ENCODE results near the gene PSEN1. TPM values are rescaled to one million over a fixed set of nuclear protein-coding genes. Genes with fewer than 3 reads are reported as not detected.
A peak's percentile ranks its signal among the peaks of the same experiment; 100 is the strongest.

The PSEN1 gene
- total RNA-seq, 1 experiment from 2014 or later, result 49.9 TPM

DNA sequence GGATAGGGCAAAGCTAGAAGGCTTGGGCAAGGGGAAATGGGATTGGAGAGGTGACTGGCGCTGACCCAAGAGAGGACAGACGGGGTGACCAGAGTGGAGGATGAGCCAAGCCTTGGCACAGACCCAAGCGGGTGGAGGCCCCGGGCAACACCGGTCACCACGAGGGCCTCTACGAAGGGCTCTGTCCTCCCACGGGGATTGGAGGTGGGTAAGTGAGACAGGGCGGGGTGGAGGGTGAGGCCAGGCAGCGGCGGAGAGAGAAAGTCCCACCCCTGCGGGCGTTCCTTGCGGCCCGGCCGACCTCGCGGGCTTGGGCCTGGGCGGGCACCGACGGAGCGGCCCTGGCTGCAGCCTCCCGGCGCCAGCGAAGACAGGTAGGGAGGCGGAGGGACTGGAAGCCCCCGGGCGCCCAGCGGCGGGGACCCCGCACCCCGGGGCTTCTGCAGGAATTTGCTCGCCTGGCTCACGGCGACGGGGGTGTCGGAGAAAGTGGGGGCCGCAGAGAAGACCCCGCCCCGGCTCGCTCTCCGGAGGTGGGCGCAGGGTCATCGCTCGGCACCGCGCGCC lies 101.0 kb downstream of the PSEN1 start, which contains the start of gene PAPLN:
PAPLN (plus strand) TSS at position 288 of the 567 bp plus-strand sequence. CDS start 2,273 bp downstream, outside the sequence.
- Histone ChIP-seq H3K23me2 (ENCODE audit: insufficient read length, low read depth, low read length, poor library complexity, severe bottlenecking) (peaks cover 16% of the 10 kb centered on the region), H2BK5ac (ENCODE audit: insufficient read length, low read length) (no peak within 1 kb of the TSS), H4K5ac (ENCODE audit: insufficient read length, low read depth, low read length) (no peak within 1 kb of the TSS), H2BK15ac (ENCODE audit: low read depth, low read length) (no peak within 1 kb of the TSS), H3K18ac (ENCODE audit: insufficient read length, low read depth, low read length) (peak within 1 kb of the TSS; percentile 49), H2BK12ac (ENCODE audit: insufficient read length, low read depth, low read length) (no peak within 1 kb of the TSS), H3K4ac (ENCODE audit: low read depth, low read length) (no peak within 1 kb of the TSS), H3K79me1 (ENCODE audit: insufficient read depth, low read depth, low read length, poor library complexity, severe bottlenecking) (no peaks in the 10 kb centered on the region), H3K9ac (ENCODE audit: extremely low read depth, insufficient read length, low read length) (peak within 1 kb of the TSS; percentile 25), H3K4me2 (ENCODE audit: insufficient read depth, insufficient read length, low read length) (peak within 1 kb of the TSS; percentile 86), H2AFZ (ENCODE audit: low read length) (no peak within 1 kb of the TSS), H3K79me2 (ENCODE audit: insufficient read depth, low read length) (no peaks in the 10 kb centered on the region), H3K23ac (ENCODE audit: insufficient read length, low read depth, low read length) (no peak within 1 kb of the TSS), H3K14ac (ENCODE audit: insufficient read depth, low read length) (no peak within 1 kb of the TSS; the same call in 1 of the 2 replicates), H4K20me1 (ENCODE audit: control insufficient read depth, insufficient read depth, insufficient read length) (no peaks in the 10 kb centered on the region), H4K8ac (replicated peaks; ENCODE audit: insufficient read length, low read depth, low read length) (no peak within 1 kb of the TSS), H2BK20ac (ENCODE audit: low read depth, low read length, poor library complexity, severe bottlenecking) (no peak within 1 kb of the TSS), H2AK5ac (ENCODE audit: insufficient read length, low read length) (no peak within 1 kb of the TSS), H3K56ac (ENCODE audit: insufficient read length, low read depth, low read length) (no peak within 1 kb of the TSS), H4K91ac (ENCODE audit: insufficient read length, low read depth, low read length) (no peak within 1 kb of the TSS), H3T11ph (ENCODE audit: low read length) (no peak within 1 kb of the TSS), H3K4me1 (ENCODE audit: insufficient read depth, low read length) (peaks cover 7% of the 10 kb centered on the region; the same call in 1 of the 2 replicates), H3K9me3 (ENCODE audit: control insufficient read depth, low read depth, low read length) (no peaks in the 10 kb centered on the region), H3K27ac (ENCODE audit: insufficient read length, low read depth, low read length) (no peak within 1 kb of the TSS), H2BK120ac (ENCODE audit: low read depth, low read length, poor library complexity, severe bottlenecking) (no peak within 1 kb of the TSS), H3K27me3 (ENCODE audit: insufficient read depth, low read length) (peaks cover 22% of the 10 kb centered on the region)
- DNase-seq, result no peak
- no peaks in the 10 kb centered on the region; a peak in 1 of 5 replicates for H3K9me3 Mint-ChIP-seq
- H3K27me3 Mint-ChIP-seq (ENCODE audit: low read depth), result peaks cover 72% of the 10 kb centered on the region
- no CpG with 5 or more reads among the region's 48 CpGs for WGBS (ENCODE audit: extremely low coverage, insufficient read length, low lambda C conversion rate)
- H3K4me1 Mint-ChIP-seq, result peaks cover 66 to 72% of the 10 kb centered on the region in 2 experiments
- TF ChIP-seq, protein P1, sequence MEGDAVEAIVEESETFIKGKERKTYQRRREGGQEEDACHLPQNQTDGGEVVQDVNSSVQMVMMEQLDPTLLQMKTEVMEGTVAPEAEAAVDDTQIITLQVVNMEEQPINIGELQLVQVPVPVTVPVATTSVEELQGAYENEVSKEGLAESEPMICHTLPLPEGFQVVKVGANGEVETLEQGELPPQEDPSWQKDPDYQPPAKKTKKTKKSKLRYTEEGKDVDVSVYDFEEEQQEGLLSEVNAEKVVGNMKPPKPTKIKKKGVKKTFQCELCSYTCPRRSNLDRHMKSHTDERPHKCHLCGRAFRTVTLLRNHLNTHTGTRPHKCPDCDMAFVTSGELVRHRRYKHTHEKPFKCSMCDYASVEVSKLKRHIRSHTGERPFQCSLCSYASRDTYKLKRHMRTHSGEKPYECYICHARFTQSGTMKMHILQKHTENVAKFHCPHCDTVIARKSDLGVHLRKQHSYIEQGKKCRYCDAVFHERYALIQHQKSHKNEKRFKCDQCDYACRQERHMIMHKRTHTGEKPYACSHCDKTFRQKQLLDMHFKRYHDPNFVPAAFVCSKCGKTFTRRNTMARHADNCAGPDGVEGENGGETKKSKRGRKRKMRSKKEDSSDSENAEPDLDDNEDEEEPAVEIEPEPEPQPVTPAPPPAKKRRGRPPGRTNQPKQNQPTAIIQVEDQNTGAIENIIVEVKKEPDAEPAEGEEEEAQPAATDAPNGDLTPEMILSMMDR (conservative IDR thresholded peaks at IDR 0.05), result no peak
- H3K27ac Mint-ChIP-seq, result peak within 1 kb of the TSS in 1 of 3 experiments; percentile 29; a peak in 2 of 7 replicates
- peak within 1 kb of the TSS; percentile 57 to 85 for H3K4me3 Mint-ChIP-seq
- peaks cover 0 to 3% (median 0%) of the 10 kb centered on the region in 3 experiments; a peak in 1 of 7 replicates for H3K36me3 Mint-ChIP-seq (ENCODE audit: insufficient read depth in 1 of 3, low read depth in 3 of 3)
